GM10266 (cell line): Measurements from ENCODE around the gene DSCAML1.

Experiments used
- DNase-seq: peaks from one replicate; pipeline ENCODE4 v3.0.0; 2012; ENCODE audit errors: extremely low spot score
- CTCF ChIP-seq: IDR thresholded peaks from 2 replicates; pipeline ENCODE4 v1.5.1; 2012; ENCODE audit warnings: mild to moderate bottlenecking, low read depth; ENCODE audit not compliant: control insufficient read depth, insufficient read depth; ENCODE audit errors: missing control alignments

The DSCAML1 gene

GRCh38 chr11:117529816-117530215 lies 267.2 kb downstream of the DSCAML1 start:
- TF ChIP-seq CTCF = no peak
- no peak for DNase-seq

GRCh38 chr11:117528097-117528721 lies 268.8 kb downstream of the DSCAML1 start:
- TF ChIP-seq CTCF = no peak
- no peak for DNase-seq

GRCh38 chr11:117527271-117527670 lies 269.7 kb downstream of the DSCAML1 start:
- no peak for TF ChIP-seq CTCF
- no peak for DNase-seq

- TF ChIP-seq CTCF = no peak
- DNase-seq = no peak
Measured at GRCh38 chr11:117525866-117526542, 271.0 kb downstream of the DSCAML1 start.

GRCh38 chr11:117524468-117525183 lies 272.4 kb downstream of the DSCAML1 start:
- DNase-seq = no peak
- no peak for TF ChIP-seq CTCF

GRCh38 chr11:117523680-117524079 lies 273.3 kb downstream of the DSCAML1 start:
- DNase-seq = no peak
- no peak for TF ChIP-seq CTCF

- TF ChIP-seq CTCF = no peak
- DNase-seq = no peak
Measured at GRCh38 chr11:117521974-117522373, 275.0 kb downstream of the DSCAML1 start.
